K562 (cell line): ENCODE measurements around the gene CARD8. TPM values are rescaled to one million over a fixed set of nuclear protein-coding genes. Genes with fewer than 3 reads are reported as not detected.
A peak's percentile ranks its signal among the peaks of the same experiment; 100 is the strongest.

Experiments
- ARID4B ChIP-seq: sonication (generic); formaldehyde crosslinking; IDR thresholded peaks from 2 replicates; pipeline ENCODE4 v1.8.0; 2022; ENCODE audit warnings: mild to moderate bottlenecking, missing genetic modification reagents
- ATF7 ChIP-seq: fragments of 450-650 bp; IDR thresholded peaks from 2 replicates; pipeline ENCODE4 v1.7.1; 2014; ENCODE audit warnings: mild to moderate bottlenecking, moderate library complexity
- CBFB ChIP-seq: sonication (generic); formaldehyde crosslinking; IDR thresholded peaks from 2 replicates; pipeline ENCODE4 v1.4.0; 2020; ENCODE audit warnings: mild to moderate bottlenecking, missing genetic modification reagents
- CHD2 ChIP-seq: IDR thresholded peaks from 2 replicates; pipeline ENCODE4 v1.6.1; 2011; ENCODE audit warnings: low read depth, low read length
- CREM ChIP-seq: IDR thresholded peaks from 2 replicates; pipeline ENCODE4 v1.6.1; 2014; ENCODE audit warnings: antibody characterized with exemption, low read depth
- DMBX1 ChIP-seq: fragments of 250-450 bp; sonication (Bioruptor Pico); IDR thresholded peaks from 2 replicates; pipeline ENCODE4 v1.8.0; 2022; ENCODE audit warnings: inconsistent platforms, mild to moderate bottlenecking, moderate library complexity, borderline replicate concordance
- EP400 ChIP-seq: fragments of 450-650 bp; IDR thresholded peaks from 2 replicates; pipeline ENCODE4 v1.6.1; 2017; ENCODE audit warnings: antibody characterized with exemption, mild to moderate bottlenecking, moderate library complexity
- FOXJ2 ChIP-seq: fragments of 200-800 bp; sonication (Bioruptor generic); IDR thresholded peaks from 2 replicates; pipeline ENCODE4 v1.6.1; 2016; ENCODE audit warnings: missing genetic modification characterization, missing compliant biosample characterization
- GTF2E2 ChIP-seq: fragments of 200-800 bp; sonication (Bioruptor generic); IDR thresholded peaks from 2 replicates; pipeline ENCODE4 v1.6.1; 2016; ENCODE audit warnings: missing genetic modification characterization, missing compliant biosample characterization
- MAFG ChIP-seq: fragments of 450-650 bp; conservative IDR thresholded peaks from 2 replicates; pipeline ENCODE4 v1.6.1; 2016; ENCODE audit warnings: missing genetic modification characterization, missing compliant biosample characterization
- MCM7 ChIP-seq, 2 experiments: fragments of 450-650 bp; IDR thresholded peaks; 2 replicates each; pipeline ENCODE4 v1.6.1; 2016 to 2018
- RBM15 ChIP-seq: fragments of 200-400 bp; formaldehyde crosslinking; IDR thresholded peaks from 2 replicates; pipeline ENCODE4 v1.6.1; 2018; ENCODE audit warnings: mild to moderate bottlenecking, low read length, moderate library complexity; ENCODE audit not compliant: insufficient read depth
- RFX5 ChIP-seq: IDR thresholded peaks from 2 replicates; pipeline ENCODE4 v1.6.1; 2011; ENCODE audit warnings: low read depth, mild to moderate bottlenecking, improper control_type of control experiment, low read length
- SIN3A ChIP-seq, 2 experiments: fragments of 150-350 bp in 1 of 2; IDR thresholded peaks; 2 replicates each; pipeline ENCODE4 v1.6.1; 2011 to 2016; ENCODE audit warnings: borderline replicate concordance in 2 of 2, low read depth in 2 of 2, low read length in 2 of 2, mild to moderate bottlenecking in 2 of 2, moderate library complexity in 2 of 2; ENCODE audit not compliant: control insufficient read depth in 1 of 2
- TFAM ChIP-seq: fragments of 250-450 bp; sonication (Bioruptor Pico); conservative IDR thresholded peaks from 2 replicates; pipeline ENCODE4 v1.5.0; 2021; ENCODE audit warnings: mild to moderate bottlenecking, moderate library complexity
- TSC22D4 ChIP-seq: fragments of 450-650 bp; IDR thresholded peaks from 2 replicates; pipeline ENCODE4 v1.6.1; 2016; ENCODE audit warnings: missing genetic modification characterization, missing biosample characterization, control low read depth
- ZFPM2 ChIP-seq: fragments of 250-450 bp; sonication (Bioruptor Pico); IDR thresholded peaks from 2 replicates; pipeline ENCODE4 v1.5.1; 2022; ENCODE audit warnings: mild to moderate bottlenecking
- ZNF778 ChIP-seq: fragments of 450-650 bp; formaldehyde crosslinking; IDR thresholded peaks from 2 replicates; pipeline ENCODE4 v1.4.0; 2020; ENCODE audit warnings: mild to moderate bottlenecking, moderate library complexity
- polyA plus RNA-seq, 8 experiments: library from polyadenylated mRNA; depleted of rRNA in 4 of 8; stranded (reverse) in 5 of 8; unstranded in 3 of 8; fragments of >200 nt; fragmentation: Nextera tagmentation in 2 of 8; fragmentation: Illumina TruSeq in 1 of 8; extraction: Ambion mirVana in 2 of 8; extraction: Trizol in 1 of 8; gene quantifications; 2 replicates each; pipeline versions ENCODE4 v1.2.1 to v1.2.3, GENCODE V29; 2011 to 2014; ENCODE audit warnings: inconsistent platforms in 1 of 8, missing spikeins in 1 of 8
- total RNA-seq, 7 experiments: library from RNA; depleted of rRNA in 6 of 7; stranded (reverse); fragments of >200 nt in 6 of 7; fragmentation: Illumina TruSeq in 2 of 7; extraction: Trizol in 2 of 7; gene quantifications; 2 replicates each; pipeline versions ENCODE4 v1.2.1 to v1.2.3, GENCODE V29; 2011 to 2021; ENCODE audit warnings: low replicate concordance in 1 of 7
- TF ChIP-seq, protein P1 (sequence below): fragments of 150-350 bp; conservative IDR thresholded peaks from 2 replicates; pipeline ENCODE4 v1.6.1; 2014; ENCODE audit warnings: low read length
- TF ChIP-seq, protein P2 (sequence below): IDR thresholded peaks from 3 replicates; pipeline ENCODE4 v1.6.1; 2011; ENCODE audit warnings: borderline replicate concordance, mild to moderate bottlenecking; ENCODE audit not compliant: insufficient read length, insufficient read depth

CARD8 gene
- total and polyA plus RNA-seq, 9 of the 15 experiments (the other 6 are each of a cell fraction or from before 2014, with no cell fraction given): 11.5 to 26.4 (median 20.8) TPM

DNA sequence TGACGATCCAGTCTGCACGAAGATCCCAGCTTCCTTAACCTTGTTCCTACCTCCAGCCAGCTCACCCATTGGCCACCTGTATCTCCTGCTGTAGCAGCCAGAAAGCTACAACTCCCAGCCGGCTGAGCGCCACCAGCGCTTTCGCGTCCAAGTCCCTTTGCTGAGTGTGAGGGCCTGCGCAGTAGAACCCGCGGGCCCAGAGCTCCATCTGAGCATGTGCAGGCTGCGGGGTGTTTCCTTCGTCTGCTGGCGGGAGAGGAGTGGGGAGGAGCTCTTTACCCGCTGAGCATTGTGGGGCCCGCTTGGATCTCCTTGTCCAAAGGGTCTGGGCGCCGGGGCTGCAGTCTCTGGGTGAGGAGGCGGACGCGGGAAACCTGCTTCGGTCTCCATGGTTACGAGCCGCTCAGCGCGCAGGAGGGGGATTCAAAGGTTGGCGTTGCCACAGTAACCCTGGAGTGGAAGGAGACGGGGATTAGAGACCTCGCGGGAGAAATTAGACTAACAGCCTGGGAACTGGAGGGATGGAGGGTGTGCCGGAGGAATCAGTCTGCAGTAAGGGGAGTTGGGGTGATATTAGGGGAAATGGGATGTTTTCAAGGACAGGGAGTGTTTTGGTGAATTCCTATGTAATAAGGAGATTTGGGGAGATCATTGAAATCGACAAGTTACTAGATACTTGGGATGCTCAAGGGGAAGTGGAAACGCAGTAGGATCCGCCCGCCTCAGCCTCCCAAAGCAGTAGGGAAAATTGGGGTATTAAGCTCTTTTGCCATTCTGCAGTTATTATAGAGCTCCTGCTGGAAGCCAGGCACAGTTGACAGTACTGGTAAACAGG is 51.7 kb downstream of the CARD8 start (continued):
- TF ChIP-seq, protein P1, sequence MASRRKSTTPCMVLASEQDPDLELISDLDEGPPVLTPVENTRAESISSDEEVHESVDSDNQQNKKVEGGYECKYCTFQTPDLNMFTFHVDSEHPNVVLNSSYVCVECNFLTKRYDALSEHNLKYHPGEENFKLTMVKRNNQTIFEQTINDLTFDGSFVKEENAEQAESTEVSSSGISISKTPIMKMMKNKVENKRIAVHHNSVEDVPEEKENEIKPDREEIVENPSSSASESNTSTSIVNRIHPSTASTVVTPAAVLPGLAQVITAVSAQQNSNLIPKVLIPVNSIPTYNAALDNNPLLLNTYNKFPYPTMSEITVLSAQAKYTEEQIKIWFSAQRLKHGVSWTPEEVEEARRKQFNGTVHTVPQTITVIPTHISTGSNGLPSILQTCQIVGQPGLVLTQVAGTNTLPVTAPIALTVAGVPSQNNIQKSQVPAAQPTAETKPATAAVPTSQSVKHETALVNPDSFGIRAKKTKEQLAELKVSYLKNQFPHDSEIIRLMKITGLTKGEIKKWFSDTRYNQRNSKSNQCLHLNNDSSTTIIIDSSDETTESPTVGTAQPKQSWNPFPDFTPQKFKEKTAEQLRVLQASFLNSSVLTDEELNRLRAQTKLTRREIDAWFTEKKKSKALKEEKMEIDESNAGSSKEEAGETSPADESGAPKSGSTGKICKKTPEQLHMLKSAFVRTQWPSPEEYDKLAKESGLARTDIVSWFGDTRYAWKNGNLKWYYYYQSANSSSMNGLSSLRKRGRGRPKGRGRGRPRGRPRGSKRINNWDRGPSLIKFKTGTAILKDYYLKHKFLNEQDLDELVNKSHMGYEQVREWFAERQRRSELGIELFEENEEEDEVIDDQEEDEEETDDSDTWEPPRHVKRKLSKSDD: no peak
- no peak for TF ChIP-seq MAFG (tag)
- TF ChIP-seq CHD2: 0 out of 2 replicates have a peak, but pooled peaks have one; percentile 11
- no peak for TF ChIP-seq RFX5
- TF ChIP-seq GTF2E2: peak; percentile 76; the same call in 1 of the 2 replicates
- TF ChIP-seq TFAM (CRISPR knock-in tag): no peak
- no peak for TF ChIP-seq RBM15
- no peak; the same call in 1 of the 2 replicates for TF ChIP-seq ARID4B (CRISPR knock-in tag)
- peak; percentile 37; the same call in 1 of the 2 replicates for TF ChIP-seq DMBX1
- TF ChIP-seq CREM: peak; percentile 53
- peak; percentile 68; the same call in 1 of the 2 replicates for TF ChIP-seq FOXJ2
- TF ChIP-seq MCM7 (IDR thresholded peaks at IDR 0.05): no peak
- peak; percentile 2; the same call in 1 of the 2 replicates for TF ChIP-seq EP400
- TF ChIP-seq TSC22D4: no peak
- peak; percentile 61 for TF ChIP-seq ATF7
- TF ChIP-seq ZFPM2 (CRISPR knock-in tag): no peak
- no peak for TF ChIP-seq ZNF778 (CRISPR knock-in tag)
- no peak for TF ChIP-seq CBFB (CRISPR knock-in tag)
- TF ChIP-seq SIN3A (IDR thresholded peaks at IDR 0.05; ENCODE audit: borderline replicate concordance in 2 of 2, control insufficient read depth in 1 of 2, low read depth in 2 of 2, low read length in 2 of 2): peak; percentile 35 to 57; a peak in 1 of 4 replicates
- TF ChIP-seq, protein P2, sequence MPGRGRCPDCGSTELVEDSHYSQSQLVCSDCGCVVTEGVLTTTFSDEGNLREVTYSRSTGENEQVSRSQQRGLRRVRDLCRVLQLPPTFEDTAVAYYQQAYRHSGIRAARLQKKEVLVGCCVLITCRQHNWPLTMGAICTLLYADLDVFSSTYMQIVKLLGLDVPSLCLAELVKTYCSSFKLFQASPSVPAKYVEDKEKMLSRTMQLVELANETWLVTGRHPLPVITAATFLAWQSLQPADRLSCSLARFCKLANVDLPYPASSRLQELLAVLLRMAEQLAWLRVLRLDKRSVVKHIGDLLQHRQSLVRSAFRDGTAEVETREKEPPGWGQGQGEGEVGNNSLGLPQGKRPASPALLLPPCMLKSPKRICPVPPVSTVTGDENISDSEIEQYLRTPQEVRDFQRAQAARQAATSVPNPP: no peak
